GM12872 (cell line): ENCODE results near the gene YEATS4.

Experiments used
- TF ChIP-seq, protein P1 (sequence below): IDR thresholded peaks from 3 replicates; pipeline ENCODE4 v1.5.1; 2011; ENCODE audit warnings: low read depth, mild to moderate bottlenecking, low read length, moderate library complexity; ENCODE audit not compliant: insufficient read depth

Gene YEATS4

DNA sequence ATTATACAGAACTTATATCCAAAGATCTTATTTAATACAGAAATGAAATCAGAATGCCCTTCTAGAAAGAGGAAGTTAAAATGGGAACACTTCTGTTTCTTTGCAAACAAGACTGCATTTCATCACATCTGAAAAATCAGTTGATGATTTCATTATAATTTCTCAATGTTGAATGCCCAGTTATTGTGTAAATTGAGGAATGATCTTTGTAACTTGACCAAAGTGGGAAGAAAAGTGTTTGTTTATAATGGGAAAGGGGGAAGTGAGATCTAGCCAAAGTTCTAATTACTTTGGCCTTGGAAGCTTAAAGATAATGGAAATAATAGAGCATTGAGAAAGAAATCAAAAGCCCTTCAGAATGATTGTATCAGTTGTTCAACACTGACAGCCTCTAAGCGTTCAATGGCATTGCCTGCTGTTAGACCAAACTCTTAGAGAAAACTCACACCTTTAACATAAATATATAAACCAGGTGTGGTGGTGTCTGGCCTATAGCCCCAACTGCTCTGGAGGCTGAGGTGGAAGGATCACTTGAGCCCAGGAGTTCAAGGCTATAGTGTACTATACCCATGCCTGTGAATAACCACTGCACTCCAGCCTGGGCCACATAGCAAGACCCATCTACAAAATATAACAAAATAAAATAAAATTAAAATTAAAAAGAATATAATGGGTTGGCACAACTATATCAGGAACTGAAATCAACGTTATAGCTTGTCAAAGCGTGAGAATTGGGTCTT, 21.3 kb upstream of the YEATS4 start:
- TF ChIP-seq, protein P1, sequence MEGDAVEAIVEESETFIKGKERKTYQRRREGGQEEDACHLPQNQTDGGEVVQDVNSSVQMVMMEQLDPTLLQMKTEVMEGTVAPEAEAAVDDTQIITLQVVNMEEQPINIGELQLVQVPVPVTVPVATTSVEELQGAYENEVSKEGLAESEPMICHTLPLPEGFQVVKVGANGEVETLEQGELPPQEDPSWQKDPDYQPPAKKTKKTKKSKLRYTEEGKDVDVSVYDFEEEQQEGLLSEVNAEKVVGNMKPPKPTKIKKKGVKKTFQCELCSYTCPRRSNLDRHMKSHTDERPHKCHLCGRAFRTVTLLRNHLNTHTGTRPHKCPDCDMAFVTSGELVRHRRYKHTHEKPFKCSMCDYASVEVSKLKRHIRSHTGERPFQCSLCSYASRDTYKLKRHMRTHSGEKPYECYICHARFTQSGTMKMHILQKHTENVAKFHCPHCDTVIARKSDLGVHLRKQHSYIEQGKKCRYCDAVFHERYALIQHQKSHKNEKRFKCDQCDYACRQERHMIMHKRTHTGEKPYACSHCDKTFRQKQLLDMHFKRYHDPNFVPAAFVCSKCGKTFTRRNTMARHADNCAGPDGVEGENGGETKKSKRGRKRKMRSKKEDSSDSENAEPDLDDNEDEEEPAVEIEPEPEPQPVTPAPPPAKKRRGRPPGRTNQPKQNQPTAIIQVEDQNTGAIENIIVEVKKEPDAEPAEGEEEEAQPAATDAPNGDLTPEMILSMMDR: no peak

DNA sequence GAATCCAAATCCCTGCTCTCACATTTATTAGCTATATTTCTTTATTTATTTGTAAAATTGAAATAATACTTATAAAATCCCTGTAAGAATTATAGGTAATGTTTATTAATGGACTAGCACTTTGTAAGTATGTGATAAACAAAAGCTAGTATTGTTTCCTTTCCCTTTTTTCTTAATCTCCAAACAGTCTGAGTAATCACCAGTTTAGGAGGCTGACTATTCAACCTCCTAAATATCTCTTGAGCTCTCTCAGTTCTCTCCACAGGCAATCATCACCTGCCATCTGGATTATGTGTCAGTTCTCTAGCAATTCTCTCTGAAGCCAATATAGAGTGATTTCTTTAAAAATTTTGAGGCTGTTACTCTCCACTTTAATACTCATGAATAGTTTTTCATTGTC, 20.6 kb upstream of the YEATS4 start:
- TF ChIP-seq, protein P1: no peak

DNA sequence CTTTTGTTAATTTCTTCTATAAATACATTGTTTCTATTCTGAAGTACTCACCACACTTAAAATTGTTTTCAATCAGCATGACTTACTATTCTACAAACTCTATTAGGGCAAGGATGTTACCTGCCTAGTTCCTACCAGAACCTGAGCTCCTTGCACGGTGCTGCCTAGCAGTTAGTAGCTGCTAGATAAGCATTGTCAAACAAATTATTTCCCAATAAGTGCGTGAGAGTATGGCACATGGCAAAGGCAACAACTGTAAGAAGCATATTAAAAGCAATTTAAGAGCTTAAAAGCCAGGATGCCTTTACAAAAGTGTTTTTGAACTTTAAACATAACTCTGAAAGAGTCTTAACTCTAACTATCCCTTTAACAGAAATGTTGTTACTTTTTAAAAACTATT, 19.5 kb upstream of the YEATS4 start:
- TF ChIP-seq, protein P1: no peak

DNA sequence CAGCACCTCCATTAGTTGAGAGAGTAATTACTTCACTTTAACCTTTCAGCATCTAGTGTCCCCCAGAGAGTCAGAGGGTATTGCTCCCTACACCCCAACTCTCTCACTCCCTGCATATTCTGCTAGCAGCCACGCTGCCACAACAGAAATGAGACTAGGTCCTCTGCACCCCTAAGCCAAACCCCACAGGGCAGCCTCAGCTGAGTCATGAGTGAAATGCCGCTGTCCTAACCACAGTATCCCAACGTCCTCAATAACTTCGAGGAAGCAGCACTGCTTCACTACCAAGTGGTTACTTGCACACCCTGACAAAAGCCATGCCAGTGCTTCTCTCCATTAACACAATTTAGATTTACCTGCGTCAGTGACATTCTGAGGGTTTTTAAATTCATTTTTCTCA, 18.2 kb upstream of the YEATS4 start:
- TF ChIP-seq, protein P1: no peak

DNA sequence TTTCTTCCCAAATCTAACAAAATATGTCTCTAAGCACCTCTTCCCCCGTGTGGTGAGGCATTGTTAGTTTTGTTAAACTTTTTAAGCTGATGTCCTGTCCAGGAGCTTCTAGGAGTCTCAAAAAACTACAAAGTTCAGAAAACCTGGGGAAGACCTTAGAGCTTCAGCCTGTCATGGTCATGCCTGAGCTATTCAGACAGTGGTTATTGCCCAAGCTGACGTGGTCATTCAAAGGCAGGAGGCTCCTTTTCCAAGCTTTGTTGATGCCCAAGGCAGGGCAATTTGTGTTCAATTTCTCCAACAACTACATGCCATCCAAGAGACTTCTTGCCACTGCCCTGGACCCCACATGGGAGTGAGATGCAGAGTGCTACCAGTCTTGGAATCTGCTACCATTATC, 17.1 kb upstream of the YEATS4 start:
- TF ChIP-seq, protein P1: no peak

DNA sequence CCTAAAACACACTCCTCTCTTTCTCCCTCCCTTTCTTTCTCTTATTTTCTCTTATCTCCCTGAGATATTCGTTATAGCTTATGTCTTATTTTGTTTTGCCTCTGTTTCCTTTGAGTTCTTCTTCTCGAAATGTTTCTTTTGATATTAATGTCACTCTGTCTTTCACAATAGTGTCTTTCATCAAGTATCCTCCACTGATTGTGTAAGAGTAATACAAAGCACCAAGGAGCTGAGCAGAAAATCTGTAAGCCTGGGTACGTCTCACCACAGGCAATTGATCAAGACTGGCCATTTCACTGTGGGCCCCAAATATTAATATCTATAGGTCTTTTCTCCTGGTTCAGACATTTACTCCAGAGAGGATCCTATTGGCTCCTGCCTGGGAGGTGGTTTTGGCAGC, 16.2 kb upstream of the YEATS4 start:
- TF ChIP-seq, protein P1: no peak

DNA sequence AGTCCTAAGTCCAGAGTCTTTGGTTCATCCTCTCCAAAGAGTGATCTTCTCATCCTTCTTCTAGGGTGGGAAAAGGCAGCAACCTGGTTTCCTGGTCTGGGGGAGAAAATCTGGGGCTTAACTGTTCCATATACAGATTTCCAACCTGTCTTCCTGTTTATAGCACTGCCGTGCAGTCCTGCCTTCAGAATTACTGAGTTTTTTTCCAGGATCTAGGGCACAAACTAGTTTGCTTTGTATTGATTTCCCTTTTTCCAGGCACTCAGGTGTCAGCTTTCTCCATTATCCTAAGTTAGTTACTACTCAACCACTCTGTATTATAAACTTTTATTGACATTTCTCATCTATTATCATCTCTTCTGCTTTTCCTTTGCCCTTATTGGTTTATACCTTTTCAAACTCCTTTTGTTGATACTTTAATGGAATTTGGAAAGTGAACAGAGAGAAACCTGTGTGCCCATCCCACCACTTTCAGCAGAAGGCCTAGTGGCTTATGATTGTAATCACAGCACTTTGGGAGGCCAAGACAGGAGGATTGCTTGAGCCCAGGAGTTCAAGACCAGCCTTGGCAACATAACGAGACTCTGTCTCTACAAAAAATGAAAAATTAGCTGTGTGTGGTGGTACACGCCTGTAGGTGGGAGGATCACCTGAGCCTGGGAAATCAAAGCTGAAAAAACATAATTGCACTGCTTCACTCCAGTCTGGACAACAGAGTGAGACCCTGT, 15.5 kb upstream of the YEATS4 start:
- TF ChIP-seq, protein P1: no peak
